HG02973 (cell line): Measurements from ENCODE around the gene KAZN.

Experiments
- ATAC-seq: cut with Tn5 transposase; IDR thresholded peaks from one replicate; pipeline ENCODE4 v1.9.1; 2021; ENCODE audit warnings: moderate library complexity; ENCODE audit not compliant: unreplicated experiment

KAZN gene

GRCh38 chr1:14945132-14946010 lies 346.9 kb downstream of the KAZN start:
- no peak for ATAC-seq

GRCh38 chr1:14946011-14946359 lies 347.5 kb downstream of the KAZN start:
- no peak for ATAC-seq

GRCh38 chr1:14946684-14947238 lies 348.3 kb downstream of the KAZN start:
- no peak for ATAC-seq

- ATAC-seq, result no peak
Measured at GRCh38 chr1:14947421-14947820, 348.9 kb downstream of the KAZN start.

GRCh38 chr1:14948112-14948652 lies 349.7 kb downstream of the KAZN start:
- no peak for ATAC-seq

GRCh38 chr1:14949270-14949835 lies 350.9 kb downstream of the KAZN start:
- ATAC-seq, result no peak

GRCh38 chr1:14949836-14950713 lies 351.6 kb downstream of the KAZN start:
- ATAC-seq, result no peak

GRCh38 chr1:14951766-14952165 lies 353.3 kb downstream of the KAZN start:
- ATAC-seq, result no peak

- ATAC-seq, result no peak
Measured at GRCh38 chr1:14952626-14953314, 354.3 kb downstream of the KAZN start.

- ATAC-seq, result no peak
Measured at GRCh38 chr1:14954210-14954609, 355.7 kb downstream of the KAZN start.

- ATAC-seq, result no peak
Measured at GRCh38 chr1:14954930-14955329, 356.4 kb downstream of the KAZN start.

GRCh38 chr1:14955402-14955801 lies 356.9 kb downstream of the KAZN start:
- no peak for ATAC-seq

- no peak for ATAC-seq
Measured at GRCh38 chr1:14955976-14956375, 357.5 kb downstream of the KAZN start.

GRCh38 chr1:14956579-14957195 lies 358.2 kb downstream of the KAZN start:
- no peak for ATAC-seq

GRCh38 chr1:14957375-14958098 lies 359.1 kb downstream of the KAZN start:
- ATAC-seq, result no peak

GRCh38 chr1:14958249-14959058 lies 360.0 kb downstream of the KAZN start:
- no peak for ATAC-seq

- no peak for ATAC-seq
Measured at GRCh38 chr1:14959059-14959694, 360.7 kb downstream of the KAZN start.

GRCh38 chr1:14961661-14962267 lies 363.3 kb downstream of the KAZN start:
- no peak for ATAC-seq
